ENCODE data around the gene NUP210L. TPM values are rescaled to one million over a fixed set of nuclear protein-coding genes. Genes with fewer than 3 reads are reported as not detected.

Gene NUP210L
- total and polyA plus RNA-seq, 2 of the 13 experiments (the other 11 are each of a cell fraction or from before 2014, with no cell fraction given) = not detected

GRCh38 chr1:154182344-154183045, 27.6 kb upstream of the NUP210L start (continued):
- TF ChIP-seq, protein P1, sequence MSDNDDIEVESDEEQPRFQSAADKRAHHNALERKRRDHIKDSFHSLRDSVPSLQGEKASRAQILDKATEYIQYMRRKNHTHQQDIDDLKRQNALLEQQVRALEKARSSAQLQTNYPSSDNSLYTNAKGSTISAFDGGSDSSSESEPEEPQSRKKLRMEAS (IDR thresholded peaks at IDR 0.05) = peak; percentile 60; the same call in 1 of the 2 replicates
- TF ChIP-seq ZNF800 (CRISPR knock-in tag; IDR thresholded peaks at IDR 0.05) (no peak), HNRNPH1 (optimal IDR thresholded peaks at IDR 0.05; ENCODE audit: low read depth, low read length) (no peak), EZH2 (conservative IDR thresholded peaks at IDR 0.05; ENCODE audit: low read depth, low read length) (no peak), ZNF10 (CRISPR knock-in tag; IDR thresholded peaks at IDR 0.05; ENCODE audit: borderline replicate concordance, low read depth) (no peak), HNRNPUL1 (IDR thresholded peaks at IDR 0.05; ENCODE audit: low read depth, low read length) (no peak), ZNF282 (IDR thresholded peaks at IDR 0.05; ENCODE audit: partially characterized antibody) (no peak), ZNF567 (CRISPR knock-in tag; IDR thresholded peaks at IDR 0.05; ENCODE audit: borderline replicate concordance) (no peak), NRL (CRISPR knock-in tag; IDR thresholded peaks at IDR 0.05; ENCODE audit: borderline replicate concordance) (no peak), RNF2 (conservative IDR thresholded peaks at IDR 0.05; ENCODE audit: low read depth) (no peak), TBP (CRISPR knock-in tag; IDR thresholded peaks at IDR 0.05) (peak; percentile 80; the same call in 1 of the 2 replicates), ZNF367 (CRISPR knock-in tag; IDR thresholded peaks at IDR 0.05; ENCODE audit: borderline replicate concordance) (peak; percentile 56; the same call in 1 of the 2 replicates), ASH2L (IDR thresholded peaks at IDR 0.05; ENCODE audit: insufficient read length, low read depth, low read length) (peak; percentile 72), KDM5A (IDR thresholded peaks at IDR 0.05; ENCODE audit: borderline replicate concordance, low read length) (peak; percentile 64; the same call in 1 of the 2 replicates), KIAA2018 (CRISPR knock-in tag; IDR thresholded peaks at IDR 0.05; ENCODE audit: borderline replicate concordance) (no peak), JUND (CRISPR knock-in tag; IDR thresholded peaks at IDR 0.05) (0 out of 2 replicates have a peak, but pooled peaks have one; percentile 13)
- TF ChIP-seq, protein P2, sequence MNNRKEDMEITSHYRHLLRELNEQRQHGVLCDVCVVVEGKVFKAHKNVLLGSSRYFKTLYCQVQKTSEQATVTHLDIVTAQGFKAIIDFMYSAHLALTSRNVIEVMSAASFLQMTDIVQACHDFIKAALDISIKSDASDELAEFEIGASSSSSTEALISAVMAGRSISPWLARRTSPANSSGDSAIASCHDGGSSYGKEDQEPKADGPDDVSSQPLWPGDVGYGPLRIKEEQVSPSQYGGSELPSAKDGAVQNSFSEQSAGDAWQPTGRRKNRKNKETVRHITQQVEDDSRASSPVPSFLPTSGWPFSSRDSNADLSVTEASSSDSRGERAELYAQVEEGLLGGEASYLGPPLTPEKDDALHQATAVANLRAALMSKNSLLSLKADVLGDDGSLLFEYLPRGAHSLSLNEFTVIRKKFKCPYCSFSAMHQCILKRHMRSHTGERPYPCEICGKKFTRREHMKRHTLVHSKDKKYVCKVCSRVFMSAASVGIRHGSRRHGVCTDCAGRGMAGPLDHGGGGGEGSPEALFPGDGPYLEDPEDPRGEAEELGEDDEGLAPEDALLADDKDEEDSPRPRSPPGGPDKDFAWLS (CRISPR knock-in tag; IDR thresholded peaks at IDR 0.05; ENCODE audit: borderline replicate concordance) = no peak

All from HepG2 (cell line).